Choroid plexus epithelial cell (primary cell): Measurements from ENCODE around the gene TMEM116.
A peak's percentile ranks its signal among the peaks of the same experiment; 100 is the strongest.
"Not testable (repeated sequence)": the region's sequence is repeated elsewhere in the genome, so short reads cannot be mapped to it uniquely, and the experiment has no call there.

ENCODE experiments used
- DNase-seq: peaks from one replicate; pipeline ENCODE4 v3.0.0-alpha.2; 2010; ENCODE audit warnings: low read depth
- H3K4me3 ChIP-seq: 2 replicates; pipeline ENCODE4 v1.5.1; 2011; ENCODE audit warnings: low read depth, mild to moderate bottlenecking, control low read depth, low read length, moderate library complexity
- CTCF ChIP-seq: conservative IDR thresholded peaks from 2 replicates; pipeline ENCODE4 v1.5.1; 2011; ENCODE audit warnings: low read depth, mild to moderate bottlenecking, control low read depth, inconsistent platforms, low read length, moderate library complexity

TMEM116 gene

DNA sequence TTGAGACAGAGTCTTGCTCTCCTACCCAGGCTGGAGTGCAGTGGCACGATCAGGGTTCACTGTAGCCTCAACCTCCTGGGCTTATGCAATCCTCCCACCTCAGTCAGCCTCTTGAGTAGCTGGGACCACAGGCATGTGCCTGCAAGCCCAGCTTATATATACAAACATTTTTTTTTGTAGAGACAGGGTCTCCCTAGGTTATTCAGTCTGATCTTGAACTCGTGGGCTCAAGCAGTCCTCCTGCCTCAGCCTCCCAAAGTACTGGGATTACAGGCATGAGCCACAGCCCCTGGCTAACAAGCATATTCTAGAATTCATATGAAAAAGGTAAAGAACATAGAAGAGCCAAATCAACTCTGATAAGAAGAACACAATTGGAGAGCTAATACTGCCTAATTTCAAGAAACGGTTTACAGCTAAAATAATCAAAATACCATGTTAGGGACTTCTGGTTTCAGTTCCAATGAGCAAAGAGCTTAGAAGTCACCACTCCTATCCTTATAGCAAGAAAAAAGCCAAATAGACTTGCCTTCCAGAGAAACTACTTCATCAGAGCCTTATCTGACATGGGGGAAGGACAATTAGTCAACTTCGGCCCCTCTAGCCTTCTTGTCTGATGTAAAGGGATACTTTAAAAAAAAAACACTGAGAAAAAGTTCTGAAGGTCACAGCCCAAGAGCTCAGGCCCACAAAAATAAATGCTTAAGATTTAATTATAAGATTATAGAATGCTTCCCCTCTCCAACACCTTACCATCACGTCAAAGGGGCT is 37.6 kb downstream of the TMEM116 start:
- peak; percentile 78 for DNase-seq
- TF ChIP-seq CTCF = no peak
- no peak overlapping the region for H3K4me3 ChIP-seq

GRCh38 chr12:111971800-111972199 is 41.2 kb downstream of the TMEM116 start:
- no peak for DNase-seq
- H3K4me3 ChIP-seq = no peak overlapping the region
- TF ChIP-seq CTCF = no peak

DNA sequence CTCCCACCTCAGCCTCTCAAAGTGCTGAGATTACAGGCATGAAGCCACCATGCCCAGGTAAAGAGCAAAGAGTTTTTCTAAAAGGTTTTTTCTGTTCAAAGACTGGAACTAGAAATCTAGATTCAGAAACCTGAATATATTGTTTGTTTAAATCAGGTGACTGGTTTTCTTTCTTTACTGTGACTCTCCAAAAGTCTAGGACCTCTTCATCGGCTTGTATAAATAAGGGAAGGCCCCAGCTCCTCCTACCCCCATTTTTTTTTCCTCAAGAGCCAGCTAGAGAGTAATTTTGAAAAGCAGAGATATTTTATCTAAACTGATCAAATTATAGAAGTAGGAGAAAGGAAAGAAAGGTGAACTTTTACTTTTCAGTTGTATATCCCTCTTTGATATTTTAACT is 48.0 kb downstream of the TMEM116 start:
- H3K4me3 ChIP-seq = no peak overlapping the region
- no peak for TF ChIP-seq CTCF
- no peak for DNase-seq

- H3K4me3 ChIP-seq = not testable (repeated sequence)
These were observed 53.4 kb downstream of the TMEM116 start for GRCh38 chr12:111959518-111959917.

GRCh38 chr12:111957224-111957623 is 55.7 kb downstream of the TMEM116 start:
- not testable (repeated sequence) for H3K4me3 ChIP-seq, DNase-seq

More at GRCh38 chr12:111959518-111959917, 53.4 kb downstream of the TMEM116 start:
- DNase-seq = not testable (repeated sequence)

DNA sequence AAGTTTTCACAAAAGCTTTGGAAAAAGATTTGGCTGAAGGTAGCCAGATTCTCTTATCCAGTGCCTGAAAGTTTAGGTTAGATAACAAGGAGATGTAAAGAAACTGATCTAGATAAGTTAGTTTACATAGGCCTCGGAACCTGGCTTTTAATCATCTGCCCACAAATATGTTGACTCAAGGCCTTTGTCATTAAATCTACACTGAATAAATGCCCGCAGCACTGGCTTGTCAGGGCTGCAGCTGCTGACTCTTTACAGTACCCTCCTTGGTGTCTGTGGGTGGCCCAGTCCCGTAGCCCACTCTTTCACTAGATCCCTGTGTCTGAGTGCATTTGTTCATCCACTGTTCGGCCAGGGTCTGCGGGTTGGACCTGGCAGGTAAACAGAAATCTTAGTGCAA is 58.0 kb downstream of the TMEM116 start:
- no peak for DNase-seq
- H3K4me3 ChIP-seq = no peak overlapping the region
- no peak for TF ChIP-seq CTCF

DNA sequence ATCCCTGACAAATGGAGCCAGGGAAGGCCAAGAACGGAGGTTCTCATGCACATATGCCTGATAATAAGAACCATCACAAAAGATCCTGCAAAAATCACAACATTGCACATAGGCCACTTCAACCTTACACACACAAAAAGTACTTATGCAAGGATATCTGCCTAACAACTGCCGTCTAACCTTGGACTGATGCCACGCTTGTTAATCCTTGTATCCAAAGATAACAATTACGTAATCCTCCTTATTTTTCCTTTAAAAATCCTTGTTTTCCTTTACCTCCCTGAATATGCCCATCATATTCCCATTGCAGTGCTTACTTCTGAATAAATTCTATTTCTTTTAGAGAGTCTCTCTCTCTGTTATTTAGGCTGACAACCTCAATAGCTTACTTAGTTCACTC is 59.5 kb downstream of the TMEM116 start:
- TF ChIP-seq CTCF = no peak
- peak; percentile 37 for DNase-seq
- H3K4me3 ChIP-seq = no peak overlapping the region

DNA sequence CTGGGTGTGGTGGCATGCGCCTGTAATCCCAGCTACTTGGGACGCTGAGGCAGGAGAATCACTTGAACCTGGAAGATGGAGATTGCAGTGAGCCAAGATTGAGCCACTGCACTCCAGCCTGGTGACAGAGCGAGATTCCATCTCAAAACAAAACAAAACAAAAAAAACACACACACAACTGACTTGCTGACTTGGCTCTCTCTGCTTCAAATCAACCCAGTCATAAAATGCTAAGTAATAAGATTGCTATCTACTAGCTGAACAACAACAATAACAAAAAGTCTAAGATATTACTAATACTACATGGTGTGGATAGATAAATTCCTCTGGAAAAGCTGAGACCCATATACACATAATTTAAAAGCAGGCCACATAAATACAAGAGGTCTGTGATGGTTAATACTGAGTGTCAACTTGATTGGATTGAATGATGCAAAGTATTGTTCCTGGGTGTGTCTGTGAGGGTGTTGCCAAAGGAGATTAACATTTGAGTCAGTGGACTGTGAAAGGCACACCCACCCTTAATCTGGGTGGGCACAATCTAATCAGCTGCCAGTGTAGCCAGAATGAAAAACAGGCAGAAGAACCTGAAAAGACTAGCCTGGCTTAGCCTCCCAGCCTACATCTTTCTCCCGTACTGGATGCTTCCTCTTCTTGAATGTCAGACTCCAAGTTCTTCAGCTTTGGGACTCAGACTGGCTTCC is 60.7 kb downstream of the TMEM116 start:
- DNase-seq = not testable (repeated sequence)

GRCh38 chr12:111950961-111951676 is 61.8 kb downstream of the TMEM116 start:
- DNase-seq, H3K4me3 ChIP-seq: not testable (repeated sequence)

More for the DNA sequence above, 60.7 kb downstream of the TMEM116 start:
- H3K4me3 ChIP-seq = not testable (repeated sequence)
